HEK293 (cell line): Measurements from ENCODE around the gene KBTBD12.

Experiments used
- IKZF3 ChIP-seq: fragments of 450-650 bp; IDR thresholded peaks from 2 replicates; pipeline ENCODE4 v1.5.0; 2018; ENCODE audit warnings: missing biosample characterization, mild to moderate bottlenecking, missing genetic modification characterization, moderate library complexity
- YY1 ChIP-seq: fragments of 450-650 bp; formaldehyde crosslinking; IDR thresholded peaks from 2 replicates; pipeline ENCODE4 v1.5.1; 2018; ENCODE audit warnings: missing biosample characterization, missing genetic modification characterization
- YY2 ChIP-seq: fragments of 450-650 bp; formaldehyde crosslinking; IDR thresholded peaks from 2 replicates; pipeline ENCODE4 v1.5.1; 2016; ENCODE audit warnings: missing biosample characterization, missing genetic modification characterization
- ZNF114 ChIP-seq: fragments of 450-650 bp; formaldehyde crosslinking; IDR thresholded peaks from 2 replicates; pipeline ENCODE4 v1.5.0; 2017; ENCODE audit warnings: missing biosample characterization, missing genetic modification characterization
- ZNF155 ChIP-seq: fragments of 450-650 bp; formaldehyde crosslinking; IDR thresholded peaks from 2 replicates; pipeline ENCODE4 v1.5.1; 2016; ENCODE audit warnings: missing biosample characterization, missing genetic modification characterization
- ZNF423 ChIP-seq: fragments of 450-650 bp; formaldehyde crosslinking; IDR thresholded peaks from 2 replicates; pipeline ENCODE4 v1.5.1; 2016; ENCODE audit warnings: missing biosample characterization, missing genetic modification characterization
- ZNF660 ChIP-seq: fragments of 450-650 bp; IDR thresholded peaks from 2 replicates; pipeline ENCODE4 v1.5.1; 2018; ENCODE audit warnings: missing biosample characterization, mild to moderate bottlenecking, missing genetic modification characterization
- TF ChIP-seq, protein P1 (sequence below): fragments of 450-650 bp; formaldehyde crosslinking; IDR thresholded peaks from 2 replicates; pipeline ENCODE4 v1.5.1; 2016; ENCODE audit warnings: missing biosample characterization, missing genetic modification characterization
- TF ChIP-seq, protein P2 (sequence below): fragments of 450-650 bp; formaldehyde crosslinking; IDR thresholded peaks from 2 replicates; pipeline ENCODE4 v1.5.1; 2016; ENCODE audit warnings: missing biosample characterization, missing genetic modification characterization
- TF ChIP-seq, protein P3 (sequence below): sonication (generic); formaldehyde crosslinking; IDR thresholded peaks from 2 replicates; pipeline ENCODE4 v1.8.1; 2022; ENCODE audit warnings: mild to moderate bottlenecking, moderate library complexity, missing genetic modification reagents
- TF ChIP-seq, protein P4 (sequence below): fragments of 450-650 bp; IDR thresholded peaks from 2 replicates; pipeline ENCODE4 v1.5.1; 2018; ENCODE audit warnings: missing biosample characterization, mild to moderate bottlenecking, missing genetic modification characterization
- TF ChIP-seq, protein P5 (sequence below): fragments of 450-650 bp; formaldehyde crosslinking; IDR thresholded peaks from 2 replicates; pipeline ENCODE4 v1.5.1; 2016; ENCODE audit warnings: missing biosample characterization, missing genetic modification characterization

DNA sequence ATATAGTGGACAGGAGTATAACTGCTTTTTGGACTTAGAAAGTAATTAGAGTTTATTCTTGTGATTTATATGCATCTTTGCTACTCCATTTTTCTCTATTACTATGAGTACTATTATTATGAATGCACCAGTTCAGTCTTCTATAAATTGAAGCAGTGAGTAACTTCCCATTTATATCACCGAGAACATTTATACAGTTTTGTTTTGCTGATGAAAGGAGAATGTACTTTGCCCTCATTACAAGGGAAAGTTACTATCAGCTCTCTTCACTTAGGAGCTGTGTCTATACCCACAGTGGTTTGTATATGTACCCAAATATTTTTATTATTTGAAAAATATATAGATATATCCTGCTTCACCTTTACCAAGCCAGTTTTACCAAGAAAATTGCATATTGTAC, 5.7 kb downstream of the KBTBD12 start:
- no peak for TF ChIP-seq ZNF155 (tag by site-specific recombination)
- TF ChIP-seq, protein P1, sequence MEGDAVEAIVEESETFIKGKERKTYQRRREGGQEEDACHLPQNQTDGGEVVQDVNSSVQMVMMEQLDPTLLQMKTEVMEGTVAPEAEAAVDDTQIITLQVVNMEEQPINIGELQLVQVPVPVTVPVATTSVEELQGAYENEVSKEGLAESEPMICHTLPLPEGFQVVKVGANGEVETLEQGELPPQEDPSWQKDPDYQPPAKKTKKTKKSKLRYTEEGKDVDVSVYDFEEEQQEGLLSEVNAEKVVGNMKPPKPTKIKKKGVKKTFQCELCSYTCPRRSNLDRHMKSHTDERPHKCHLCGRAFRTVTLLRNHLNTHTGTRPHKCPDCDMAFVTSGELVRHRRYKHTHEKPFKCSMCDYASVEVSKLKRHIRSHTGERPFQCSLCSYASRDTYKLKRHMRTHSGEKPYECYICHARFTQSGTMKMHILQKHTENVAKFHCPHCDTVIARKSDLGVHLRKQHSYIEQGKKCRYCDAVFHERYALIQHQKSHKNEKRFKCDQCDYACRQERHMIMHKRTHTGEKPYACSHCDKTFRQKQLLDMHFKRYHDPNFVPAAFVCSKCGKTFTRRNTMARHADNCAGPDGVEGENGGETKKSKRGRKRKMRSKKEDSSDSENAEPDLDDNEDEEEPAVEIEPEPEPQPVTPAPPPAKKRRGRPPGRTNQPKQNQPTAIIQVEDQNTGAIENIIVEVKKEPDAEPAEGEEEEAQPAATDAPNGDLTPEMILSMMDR: no peak
- TF ChIP-seq YY1 (tag by site-specific recombination): no peak
- no peak for TF ChIP-seq YY2 (tag by site-specific recombination)
- no peak for TF ChIP-seq IKZF3
- TF ChIP-seq, protein P2, sequence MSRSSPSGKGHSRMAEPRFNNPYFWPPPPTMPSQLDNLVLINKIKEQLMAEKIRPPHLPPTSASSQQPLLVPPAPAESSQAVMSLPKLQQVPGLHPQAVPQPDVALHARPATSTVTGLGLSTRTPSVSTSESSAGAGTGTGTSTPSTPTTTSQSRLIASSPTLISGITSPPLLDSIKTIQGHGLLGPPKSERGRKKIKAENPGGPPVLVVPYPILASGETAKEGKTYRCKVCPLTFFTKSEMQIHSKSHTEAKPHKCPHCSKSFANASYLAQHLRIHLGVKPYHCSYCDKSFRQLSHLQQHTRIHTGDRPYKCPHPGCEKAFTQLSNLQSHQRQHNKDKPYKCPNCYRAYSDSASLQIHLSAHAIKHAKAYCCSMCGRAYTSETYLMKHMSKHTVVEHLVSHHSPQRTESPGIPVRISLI (tag by site-specific recombination): no peak
- TF ChIP-seq, protein P3, sequence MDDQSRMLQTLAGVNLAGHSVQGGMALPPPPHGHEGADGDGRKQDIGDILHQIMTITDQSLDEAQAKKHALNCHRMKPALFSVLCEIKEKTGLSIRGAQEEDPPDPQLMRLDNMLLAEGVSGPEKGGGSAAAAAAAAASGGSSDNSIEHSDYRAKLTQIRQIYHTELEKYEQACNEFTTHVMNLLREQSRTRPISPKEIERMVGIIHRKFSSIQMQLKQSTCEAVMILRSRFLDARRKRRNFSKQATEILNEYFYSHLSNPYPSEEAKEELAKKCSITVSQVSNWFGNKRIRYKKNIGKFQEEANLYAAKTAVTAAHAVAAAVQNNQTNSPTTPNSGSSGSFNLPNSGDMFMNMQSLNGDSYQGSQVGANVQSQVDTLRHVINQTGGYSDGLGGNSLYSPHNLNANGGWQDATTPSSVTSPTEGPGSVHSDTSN (CRISPR knock-in tag): no peak
- TF ChIP-seq, protein P4, sequence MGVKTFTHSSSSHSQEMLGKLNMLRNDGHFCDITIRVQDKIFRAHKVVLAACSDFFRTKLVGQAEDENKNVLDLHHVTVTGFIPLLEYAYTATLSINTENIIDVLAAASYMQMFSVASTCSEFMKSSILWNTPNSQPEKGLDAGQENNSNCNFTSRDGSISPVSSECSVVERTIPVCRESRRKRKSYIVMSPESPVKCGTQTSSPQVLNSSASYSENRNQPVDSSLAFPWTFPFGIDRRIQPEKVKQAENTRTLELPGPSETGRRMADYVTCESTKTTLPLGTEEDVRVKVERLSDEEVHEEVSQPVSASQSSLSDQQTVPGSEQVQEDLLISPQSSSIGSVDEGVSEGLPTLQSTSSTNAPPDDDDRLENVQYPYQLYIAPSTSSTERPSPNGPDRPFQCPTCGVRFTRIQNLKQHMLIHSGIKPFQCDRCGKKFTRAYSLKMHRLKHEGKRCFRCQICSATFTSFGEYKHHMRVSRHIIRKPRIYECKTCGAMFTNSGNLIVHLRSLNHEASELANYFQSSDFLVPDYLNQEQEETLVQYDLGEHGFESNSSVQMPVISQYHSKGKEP (tag by site-specific recombination): no peak
- no peak for TF ChIP-seq ZNF423 (tag by site-specific recombination)
- TF ChIP-seq ZNF660: no peak
- TF ChIP-seq, protein P5, sequence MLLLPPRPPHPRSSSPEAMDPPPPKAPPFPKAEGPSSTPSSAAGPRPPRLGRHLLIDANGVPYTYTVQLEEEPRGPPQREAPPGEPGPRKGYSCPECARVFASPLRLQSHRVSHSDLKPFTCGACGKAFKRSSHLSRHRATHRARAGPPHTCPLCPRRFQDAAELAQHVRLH (tag by site-specific recombination): no peak
- TF ChIP-seq ZNF114 (tag by site-specific recombination): no peak
